HG02885 (cell line): ENCODE measurements around the gene ZBTB17.
"Not testable (repeated sequence)": the region's sequence is repeated elsewhere in the genome, so short reads cannot be mapped to it uniquely, and the experiment has no call there.

Experiments
- ATAC-seq: cut with Tn5 transposase; IDR thresholded peaks from one replicate; pipeline ENCODE4 v1.9.1; 2021; ENCODE audit warnings: mild to moderate bottlenecking; ENCODE audit not compliant: unreplicated experiment, poor library complexity

The ZBTB17 gene

DNA sequence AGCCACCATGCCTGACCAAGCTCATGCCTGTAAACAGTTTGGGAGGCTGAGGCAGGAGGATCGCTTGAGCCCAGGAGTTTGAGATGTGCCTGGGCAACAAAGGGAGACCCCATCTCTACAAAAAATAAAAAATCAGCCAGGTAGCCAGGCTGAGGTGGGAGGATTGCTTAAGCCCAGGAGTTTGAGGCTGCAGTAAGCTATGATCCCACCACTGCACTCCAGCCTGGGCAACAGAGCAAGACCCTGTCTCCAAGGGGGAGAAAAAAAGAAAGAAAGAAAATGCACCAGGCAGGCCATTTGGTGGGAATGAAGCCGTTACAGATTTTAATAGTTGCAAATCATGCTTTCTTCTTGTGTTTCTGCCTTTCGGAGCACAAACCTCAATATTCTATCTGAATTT lies 62.3 kb downstream of the ZBTB17 start:
- ATAC-seq = not testable (repeated sequence)

DNA sequence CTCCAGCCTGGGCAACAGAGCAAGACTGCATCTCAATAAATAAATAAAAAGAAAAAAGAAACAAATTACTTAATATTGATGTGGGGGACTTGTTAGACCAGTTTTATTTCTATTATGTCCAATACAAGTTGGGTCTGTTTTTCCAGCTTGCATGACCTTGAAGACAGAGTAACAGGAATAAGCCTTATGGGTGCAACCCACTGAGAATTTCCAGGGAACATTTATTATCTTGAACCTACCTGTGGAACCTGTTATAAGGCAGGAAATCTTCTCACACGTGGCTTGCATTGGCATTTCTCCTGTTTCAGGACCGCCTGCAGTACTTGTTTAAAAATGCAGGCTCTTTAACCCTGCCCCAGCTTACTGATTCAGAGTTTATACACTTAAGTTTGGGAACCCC lies 64.0 kb downstream of the ZBTB17 start:
- ATAC-seq = no peak

DNA sequence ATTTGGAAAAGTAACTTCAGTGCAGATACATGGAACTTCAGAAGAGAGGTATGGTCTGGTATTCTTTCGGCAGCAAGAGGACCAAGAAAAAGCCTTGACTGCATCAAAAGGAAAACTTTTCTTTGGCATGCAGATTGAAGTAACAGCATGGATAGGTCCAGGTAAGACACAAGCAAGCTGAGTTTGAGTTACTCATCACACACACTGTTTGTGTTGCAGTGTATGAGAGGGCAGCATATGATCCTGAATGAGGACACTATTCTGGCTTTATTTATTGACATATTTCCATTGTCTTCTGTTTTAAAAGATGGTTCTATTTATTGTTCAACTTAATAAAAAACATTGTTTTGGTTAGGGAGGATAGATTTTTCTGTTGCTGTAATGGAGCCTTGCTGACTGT lies 64.8 kb downstream of the ZBTB17 start:
- ATAC-seq = no peak

DNA sequence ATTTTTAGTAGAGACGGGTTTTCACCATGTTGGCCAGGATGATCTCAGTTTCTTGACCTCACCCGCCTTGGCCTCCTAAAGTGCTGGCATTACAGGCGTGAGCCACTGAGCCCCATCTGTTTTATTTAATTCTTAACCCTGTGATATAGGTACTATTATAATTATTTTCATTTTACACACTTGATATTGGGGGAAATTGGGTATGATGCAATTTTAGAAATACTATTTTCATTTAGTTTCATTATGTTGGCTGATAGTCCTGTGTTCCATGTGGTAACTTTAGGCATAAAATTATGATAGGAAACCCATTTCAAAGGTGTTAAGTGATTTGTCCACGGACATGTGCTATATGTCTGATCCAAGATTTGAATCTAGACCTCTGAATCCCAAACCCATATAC lies 67.3 kb downstream of the ZBTB17 start:
- no peak for ATAC-seq

DNA sequence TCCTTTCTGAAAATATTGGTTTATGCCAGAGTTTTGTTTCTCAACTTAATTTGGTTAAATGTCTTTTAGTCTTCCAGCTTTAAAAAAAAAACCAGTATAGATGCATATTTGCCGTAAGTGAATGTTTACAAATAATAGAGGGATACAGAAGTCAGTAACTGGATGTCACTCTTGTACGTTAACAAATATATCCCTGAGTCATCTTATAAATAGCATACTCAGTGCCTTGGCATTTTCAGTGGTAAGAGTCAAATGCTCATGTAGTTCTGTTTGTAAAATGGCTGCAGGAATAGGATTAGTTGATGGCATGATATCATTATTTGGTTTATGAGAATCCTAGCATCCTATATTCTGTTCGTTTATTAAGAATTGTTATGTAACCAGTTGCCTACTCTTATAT lies 73.0 kb downstream of the ZBTB17 start:
- ATAC-seq = no peak

DNA sequence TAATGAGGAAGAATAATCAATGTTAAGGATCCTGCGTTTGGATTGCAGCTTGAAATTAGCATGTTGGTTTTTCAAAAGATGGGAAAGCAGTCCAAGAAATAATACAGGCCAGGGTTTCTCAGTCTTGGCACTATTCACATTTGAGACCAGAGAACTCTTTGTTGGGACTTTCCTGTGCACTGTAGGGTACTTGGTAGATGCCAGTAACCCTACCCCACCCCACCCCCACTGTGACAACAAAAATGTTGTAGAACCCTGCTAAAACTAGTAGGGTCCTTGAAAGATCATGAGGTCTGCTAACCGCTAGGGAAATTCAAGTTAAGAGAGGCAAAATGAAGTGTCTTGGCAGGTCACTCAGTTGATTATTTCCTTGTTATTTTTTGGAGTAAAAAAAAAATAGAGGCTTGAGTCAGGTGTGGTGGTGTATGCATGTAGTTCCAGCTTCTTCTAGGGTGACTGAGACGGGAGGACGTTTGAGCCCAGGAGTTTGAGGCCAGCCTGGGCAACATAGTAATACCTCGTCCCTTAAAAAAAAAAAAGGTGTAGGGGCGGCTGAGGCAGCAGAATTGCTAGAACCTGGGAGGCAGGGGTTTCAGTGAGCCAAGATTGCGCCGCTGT lies 75.1 kb downstream of the ZBTB17 start:
- no peak for ATAC-seq

DNA sequence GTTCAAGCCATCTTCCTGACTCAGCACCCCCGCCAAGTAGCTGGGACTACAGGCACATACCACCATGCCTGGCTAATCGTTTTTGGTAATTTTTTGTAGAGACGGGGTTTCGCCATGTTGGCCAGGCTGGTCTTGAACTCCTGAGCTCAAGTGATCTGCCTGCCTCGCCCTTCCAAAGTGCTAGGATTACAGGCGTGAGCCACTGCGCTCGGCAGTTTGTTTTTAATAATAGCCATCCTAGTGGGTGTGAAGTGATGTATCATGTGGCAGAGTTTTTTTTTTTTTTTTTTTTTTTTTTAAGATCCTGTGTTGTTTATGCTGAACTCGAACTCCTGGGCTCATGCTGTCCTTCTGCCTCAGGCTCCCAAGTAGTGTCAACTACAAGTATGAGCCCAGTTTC lies 76.6 kb downstream of the ZBTB17 start:
- no peak for ATAC-seq

DNA sequence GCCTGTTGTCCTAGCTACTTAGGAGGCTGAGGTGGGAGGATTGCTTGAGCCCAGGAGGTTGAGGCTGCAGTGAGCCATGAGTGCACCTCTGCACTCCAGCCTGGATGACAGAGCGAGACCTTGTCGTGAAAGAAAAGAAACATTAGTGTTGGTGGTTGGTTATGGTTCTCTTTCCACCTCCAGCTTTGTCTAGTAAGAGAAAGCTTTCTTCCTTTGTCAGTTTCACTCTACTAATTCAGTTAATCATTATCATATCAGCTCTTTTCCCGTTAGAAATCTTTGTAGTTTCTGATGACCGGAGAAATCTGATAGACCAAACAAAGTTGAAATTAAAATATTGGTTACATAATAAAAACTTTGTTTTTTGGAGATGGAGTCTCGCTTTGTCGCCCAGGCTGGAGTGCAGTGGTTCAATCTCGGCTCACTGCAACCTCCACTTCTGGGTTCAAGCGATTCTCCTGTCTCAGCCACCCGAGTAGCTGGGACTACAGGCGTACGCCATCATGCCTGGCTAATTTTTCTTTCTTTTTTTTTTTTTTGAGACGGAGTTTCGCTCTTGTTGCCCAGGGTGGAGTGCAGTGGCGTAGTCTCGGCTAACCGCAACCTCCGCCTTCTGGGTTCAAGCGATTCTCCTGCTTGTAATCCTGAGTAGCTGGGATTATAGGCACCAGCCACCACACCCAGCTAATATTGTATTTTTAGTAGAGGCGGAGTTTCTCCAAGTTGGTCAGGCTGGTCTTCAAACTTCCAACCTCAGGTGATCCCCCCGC lies 78.9 kb downstream of the ZBTB17 start:
- ATAC-seq = not testable (repeated sequence)

DNA sequence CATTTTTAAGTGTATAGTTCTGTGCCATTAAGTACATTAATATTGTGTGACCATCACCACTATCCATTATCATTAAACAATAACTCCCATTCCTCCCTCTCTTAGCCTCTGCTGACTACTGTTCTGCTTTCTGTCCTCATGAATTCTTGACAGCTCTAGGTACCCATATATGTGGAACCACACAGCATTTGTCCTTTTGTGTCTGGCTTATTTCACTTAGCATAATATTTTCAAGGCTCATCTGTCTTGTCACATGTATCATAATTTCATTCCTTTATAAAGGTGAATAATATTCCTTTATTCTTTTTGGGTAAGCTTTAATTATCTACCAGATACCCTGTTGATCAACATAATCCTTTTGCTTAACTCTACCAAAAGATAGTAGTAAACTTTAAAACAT lies 80.7 kb downstream of the ZBTB17 start:
- no peak for ATAC-seq

DNA sequence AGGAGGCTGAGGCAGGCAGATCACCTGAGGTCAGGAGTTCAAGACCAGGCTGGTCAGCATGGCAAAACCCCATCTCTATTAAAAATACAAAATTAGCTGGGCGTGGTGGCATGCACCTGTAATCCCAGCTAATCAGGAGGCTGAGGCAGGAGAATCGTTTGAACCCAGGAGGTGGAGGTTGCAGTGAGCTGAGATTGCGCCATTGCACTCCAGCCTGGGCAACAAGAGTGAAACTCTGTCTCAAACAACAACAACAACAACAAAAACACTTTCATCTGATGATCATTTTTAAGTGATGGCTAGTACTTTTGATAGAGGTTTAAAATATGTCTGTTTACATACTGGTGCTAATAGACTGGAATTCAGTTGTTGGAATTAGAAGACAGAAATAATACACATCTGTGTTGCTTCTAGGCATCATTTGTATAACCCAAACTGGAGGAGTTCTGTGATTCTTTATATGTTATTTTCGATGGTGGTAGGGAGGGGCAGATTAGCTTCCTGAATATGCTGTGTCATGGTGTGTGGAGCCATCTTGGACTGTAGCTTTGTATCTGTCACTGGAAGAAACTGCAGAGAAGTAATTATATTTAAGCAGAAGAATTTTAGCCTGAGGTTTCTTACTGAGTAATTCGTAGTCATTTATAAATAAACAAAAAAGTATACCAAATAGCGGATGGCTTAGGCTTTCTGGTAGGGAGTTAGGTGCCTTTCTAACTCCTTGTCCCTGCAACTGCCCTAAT lies 82.9 kb downstream of the ZBTB17 start:
- not testable (repeated sequence) for ATAC-seq
